SW480 (cell line): ENCODE results near the gene MYOG.

Experiments
- DNase-seq: peaks from one replicate; pipeline ENCODE4 v3.0.0-alpha.2; 2016; ENCODE audit warnings: low spot score

The MYOG gene

GRCh38 chr1:203046984-203047630 lies 38.7 kb downstream of the MYOG start:
- DNase-seq = no peak

- DNase-seq = no peak
Measured at GRCh38 chr1:203045821-203046594, 39.8 kb downstream of the MYOG start.

- no peak for DNase-seq
Measured at GRCh38 chr1:203045336-203045735, 40.5 kb downstream of the MYOG start.

DNA sequence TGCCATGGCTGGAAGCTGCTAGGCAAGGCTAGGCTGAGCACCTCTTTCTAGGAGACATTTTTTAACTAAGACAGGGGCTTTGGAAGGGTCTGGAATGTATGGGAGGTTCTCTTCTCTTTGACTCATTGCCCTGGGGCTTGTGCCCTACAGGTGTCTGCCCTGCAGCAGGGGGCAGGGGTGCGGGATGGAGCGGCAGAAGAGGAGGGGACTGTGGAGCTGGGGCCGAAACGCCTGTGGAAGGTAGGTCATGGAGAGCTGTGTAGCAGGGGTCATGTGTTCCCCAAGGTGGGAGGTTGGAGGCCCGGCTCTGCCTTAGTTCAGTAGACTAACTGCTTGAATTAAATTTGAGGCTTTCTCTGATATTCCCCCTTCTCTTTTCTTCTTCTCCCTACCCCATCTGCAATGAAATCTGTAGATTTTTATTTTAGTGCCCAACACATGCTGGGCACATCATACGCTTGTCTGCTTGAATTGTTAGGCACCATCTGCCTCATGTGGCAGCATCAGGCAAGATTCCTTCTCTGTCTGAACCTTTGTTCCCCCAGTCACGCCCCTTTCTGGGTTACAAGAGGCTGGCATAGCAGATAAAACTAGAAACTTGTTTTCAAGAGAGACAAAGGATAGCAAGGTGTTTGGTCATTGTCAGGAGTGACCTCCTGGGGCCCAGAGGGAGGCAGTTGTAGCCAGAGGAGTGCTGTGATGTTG lies 41.1 kb downstream of the MYOG start:
- no peak for DNase-seq

DNA sequence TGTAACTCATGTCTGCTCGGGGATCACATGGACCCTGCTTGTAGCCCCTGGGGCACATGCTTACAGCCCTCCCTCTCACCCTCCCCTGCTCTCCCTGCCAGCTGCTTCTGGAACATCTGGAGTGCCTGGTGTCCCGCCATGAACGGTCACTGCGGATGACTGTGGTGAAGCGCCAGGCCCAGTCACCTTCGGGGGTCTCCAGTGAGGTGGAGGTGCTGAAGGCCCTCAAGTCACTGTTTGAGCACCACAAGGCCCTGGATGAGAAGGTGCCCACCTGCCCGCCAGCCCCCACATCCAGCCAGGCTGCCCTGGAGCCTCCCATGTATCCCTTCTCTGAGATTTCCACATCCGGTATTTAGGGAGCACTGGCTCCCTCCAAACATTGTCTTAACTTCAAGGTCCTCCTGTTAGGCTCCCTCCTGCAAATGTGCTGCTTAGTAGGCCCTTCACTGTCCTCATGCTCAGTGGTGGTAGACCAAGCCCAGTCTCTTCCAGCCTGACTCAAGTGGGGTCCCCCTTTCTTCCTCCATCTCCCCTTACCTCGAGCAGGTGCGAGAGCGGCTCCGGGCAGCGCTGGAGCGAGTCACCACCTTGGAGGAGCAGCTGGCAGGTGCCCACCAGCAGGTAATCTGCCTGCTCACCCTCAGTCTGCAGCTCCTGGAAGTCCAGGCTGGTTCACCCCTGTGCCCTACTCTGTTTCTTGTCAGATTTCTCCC lies 41.8 kb downstream of the MYOG start:
- DNase-seq = no peak

- no peak for DNase-seq
Measured at GRCh38 chr1:203041351-203041932, 44.4 kb downstream of the MYOG start.

GRCh38 chr1:203040513-203041275 lies 45.1 kb downstream of the MYOG start:
- DNase-seq = no peak

GRCh38 chr1:203039609-203040512 lies 46.0 kb downstream of the MYOG start:
- no peak for DNase-seq

GRCh38 chr1:203038891-203039608 lies 46.8 kb downstream of the MYOG start:
- peak; percentile 60 for DNase-seq

DNA sequence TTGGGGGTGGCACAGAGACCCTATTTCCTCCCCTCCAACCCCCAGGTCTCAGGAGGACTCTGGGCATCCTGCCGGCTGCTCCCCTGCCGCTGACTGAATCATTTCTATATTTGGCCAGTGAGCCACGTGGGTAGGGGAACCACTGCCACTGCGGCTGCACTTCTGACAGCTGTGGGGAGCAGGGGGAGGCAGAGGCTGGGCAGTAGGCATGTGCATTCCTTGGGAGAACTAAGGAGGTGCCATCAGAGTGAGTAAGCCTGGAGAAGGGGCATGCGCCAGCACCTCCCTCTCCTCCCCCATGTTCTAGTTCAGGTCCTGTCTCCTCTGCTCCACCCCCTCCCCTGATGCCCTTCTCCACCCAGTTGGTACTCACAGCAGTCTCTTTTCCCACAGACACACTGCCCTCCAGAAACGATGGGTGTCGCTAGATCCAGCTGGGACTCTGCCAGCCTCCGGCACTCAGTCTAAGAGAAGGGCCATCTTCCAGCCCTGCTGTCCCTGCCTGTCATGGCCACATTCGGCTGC lies 47.5 kb downstream of the MYOG start:
- DNase-seq = no peak

GRCh38 chr1:203037509-203038190 lies 48.2 kb downstream of the MYOG start:
- DNase-seq = no peak

DNA sequence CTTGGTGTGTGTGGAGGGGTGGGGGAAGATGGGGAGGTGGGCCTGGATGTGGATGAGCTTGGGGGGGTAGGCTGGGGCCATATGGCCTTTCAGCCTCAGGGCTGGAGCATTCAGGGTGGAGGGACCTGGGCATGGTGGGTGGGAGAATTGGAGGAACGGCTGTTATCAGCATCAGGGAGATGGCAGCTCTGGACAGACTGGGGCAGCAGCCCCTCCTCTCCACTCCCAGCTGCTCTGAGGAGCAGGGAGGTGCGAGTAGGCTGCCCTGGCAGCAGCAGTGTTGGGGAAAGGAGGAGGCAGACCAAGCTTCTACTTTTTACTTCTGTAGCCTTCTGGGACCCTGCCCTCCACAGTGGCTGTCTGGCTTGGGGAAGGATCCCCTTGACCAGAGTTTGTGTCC lies 49.3 kb downstream of the MYOG start:
- DNase-seq = no peak

- no peak for DNase-seq
Measured at GRCh38 chr1:203036135-203036534, 49.7 kb downstream of the MYOG start.

- DNase-seq = no peak
Measured at GRCh38 chr1:203035111-203036000, 50.5 kb downstream of the MYOG start.

GRCh38 chr1:203034422-203035110 lies 51.2 kb downstream of the MYOG start:
- no peak for DNase-seq

DNA sequence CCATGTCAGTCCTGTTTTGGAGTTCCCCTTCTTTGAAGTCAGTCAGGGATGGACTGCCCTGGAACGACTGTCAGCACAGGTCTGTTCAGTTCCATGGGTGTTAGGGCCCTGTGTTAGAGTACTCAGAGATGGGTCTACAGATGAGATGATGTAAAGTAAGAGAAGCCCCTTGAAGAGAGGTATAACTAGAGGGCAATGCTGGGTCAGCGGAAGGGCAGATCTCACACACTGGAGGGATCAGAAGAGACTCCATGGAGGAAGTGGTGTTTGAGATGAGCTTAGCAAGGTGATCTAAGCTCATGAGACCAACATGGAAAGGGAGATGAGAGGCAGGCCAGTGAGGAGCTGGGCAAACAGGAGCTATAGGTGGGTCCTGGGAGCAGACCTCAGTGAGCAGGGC lies 51.9 kb downstream of the MYOG start:
- DNase-seq = no peak

GRCh38 chr1:203033287-203033686 lies 52.5 kb downstream of the MYOG start:
- no peak for DNase-seq
